ENCODE results near the gene SKAP2.

DNA sequence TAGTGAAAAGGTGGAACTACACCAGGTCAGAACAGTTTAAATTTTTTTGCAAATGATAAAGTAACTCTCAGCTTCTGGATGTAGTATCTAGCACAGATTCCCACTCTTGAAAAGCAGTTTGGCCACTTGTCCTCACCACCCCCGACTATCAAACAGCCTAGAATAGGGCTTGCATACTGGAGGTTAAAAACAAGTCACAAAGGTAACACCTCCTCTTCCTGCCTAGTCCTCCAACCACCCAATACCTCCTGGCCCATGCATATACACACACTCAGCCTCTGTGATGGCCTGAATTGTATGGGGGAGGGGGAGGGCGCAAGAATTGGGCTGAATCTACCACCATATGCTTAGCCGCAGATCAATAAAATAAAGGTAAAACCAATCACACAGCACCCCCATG is 5.7 kb downstream of the SKAP2 start:
- TF ChIP-seq GLIS1 (tag by site-specific recombination; IDR thresholded peaks at IDR 0.05) = no peak
- TF ChIP-seq, protein P1, sequence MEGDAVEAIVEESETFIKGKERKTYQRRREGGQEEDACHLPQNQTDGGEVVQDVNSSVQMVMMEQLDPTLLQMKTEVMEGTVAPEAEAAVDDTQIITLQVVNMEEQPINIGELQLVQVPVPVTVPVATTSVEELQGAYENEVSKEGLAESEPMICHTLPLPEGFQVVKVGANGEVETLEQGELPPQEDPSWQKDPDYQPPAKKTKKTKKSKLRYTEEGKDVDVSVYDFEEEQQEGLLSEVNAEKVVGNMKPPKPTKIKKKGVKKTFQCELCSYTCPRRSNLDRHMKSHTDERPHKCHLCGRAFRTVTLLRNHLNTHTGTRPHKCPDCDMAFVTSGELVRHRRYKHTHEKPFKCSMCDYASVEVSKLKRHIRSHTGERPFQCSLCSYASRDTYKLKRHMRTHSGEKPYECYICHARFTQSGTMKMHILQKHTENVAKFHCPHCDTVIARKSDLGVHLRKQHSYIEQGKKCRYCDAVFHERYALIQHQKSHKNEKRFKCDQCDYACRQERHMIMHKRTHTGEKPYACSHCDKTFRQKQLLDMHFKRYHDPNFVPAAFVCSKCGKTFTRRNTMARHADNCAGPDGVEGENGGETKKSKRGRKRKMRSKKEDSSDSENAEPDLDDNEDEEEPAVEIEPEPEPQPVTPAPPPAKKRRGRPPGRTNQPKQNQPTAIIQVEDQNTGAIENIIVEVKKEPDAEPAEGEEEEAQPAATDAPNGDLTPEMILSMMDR (tag by site-specific recombination; IDR thresholded peaks at IDR 0.05) = no peak
- TF ChIP-seq ZNF274 (IDR thresholded peaks at IDR 0.05; ENCODE audit: low read length) = no peak
- TF ChIP-seq ZNF274 (tag by site-specific recombination; IDR thresholded peaks at IDR 0.05; ENCODE audit: borderline replicate concordance) = no peak
- no peak for TF ChIP-seq ZNF830 (tag by site-specific recombination; IDR thresholded peaks at IDR 0.05; ENCODE audit: low read depth)
- TF ChIP-seq ZBTB48 (tag by site-specific recombination; IDR thresholded peaks at IDR 0.05) = no peak
- TF ChIP-seq, protein P2, sequence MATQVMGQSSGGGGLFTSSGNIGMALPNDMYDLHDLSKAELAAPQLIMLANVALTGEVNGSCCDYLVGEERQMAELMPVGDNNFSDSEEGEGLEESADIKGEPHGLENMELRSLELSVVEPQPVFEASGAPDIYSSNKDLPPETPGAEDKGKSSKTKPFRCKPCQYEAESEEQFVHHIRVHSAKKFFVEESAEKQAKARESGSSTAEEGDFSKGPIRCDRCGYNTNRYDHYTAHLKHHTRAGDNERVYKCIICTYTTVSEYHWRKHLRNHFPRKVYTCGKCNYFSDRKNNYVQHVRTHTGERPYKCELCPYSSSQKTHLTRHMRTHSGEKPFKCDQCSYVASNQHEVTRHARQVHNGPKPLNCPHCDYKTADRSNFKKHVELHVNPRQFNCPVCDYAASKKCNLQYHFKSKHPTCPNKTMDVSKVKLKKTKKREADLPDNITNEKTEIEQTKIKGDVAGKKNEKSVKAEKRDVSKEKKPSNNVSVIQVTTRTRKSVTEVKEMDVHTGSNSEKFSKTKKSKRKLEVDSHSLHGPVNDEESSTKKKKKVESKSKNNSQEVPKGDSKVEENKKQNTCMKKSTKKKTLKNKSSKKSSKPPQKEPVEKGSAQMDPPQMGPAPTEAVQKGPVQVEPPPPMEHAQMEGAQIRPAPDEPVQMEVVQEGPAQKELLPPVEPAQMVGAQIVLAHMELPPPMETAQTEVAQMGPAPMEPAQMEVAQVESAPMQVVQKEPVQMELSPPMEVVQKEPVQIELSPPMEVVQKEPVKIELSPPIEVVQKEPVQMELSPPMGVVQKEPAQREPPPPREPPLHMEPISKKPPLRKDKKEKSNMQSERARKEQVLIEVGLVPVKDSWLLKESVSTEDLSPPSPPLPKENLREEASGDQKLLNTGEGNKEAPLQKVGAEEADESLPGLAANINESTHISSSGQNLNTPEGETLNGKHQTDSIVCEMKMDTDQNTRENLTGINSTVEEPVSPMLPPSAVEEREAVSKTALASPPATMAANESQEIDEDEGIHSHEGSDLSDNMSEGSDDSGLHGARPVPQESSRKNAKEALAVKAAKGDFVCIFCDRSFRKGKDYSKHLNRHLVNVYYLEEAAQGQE (tag by site-specific recombination; IDR thresholded peaks at IDR 0.05) = no peak
- TF ChIP-seq ZBTB1 (tag by site-specific recombination; IDR thresholded peaks at IDR 0.05) = no peak
- TF ChIP-seq, protein P3, sequence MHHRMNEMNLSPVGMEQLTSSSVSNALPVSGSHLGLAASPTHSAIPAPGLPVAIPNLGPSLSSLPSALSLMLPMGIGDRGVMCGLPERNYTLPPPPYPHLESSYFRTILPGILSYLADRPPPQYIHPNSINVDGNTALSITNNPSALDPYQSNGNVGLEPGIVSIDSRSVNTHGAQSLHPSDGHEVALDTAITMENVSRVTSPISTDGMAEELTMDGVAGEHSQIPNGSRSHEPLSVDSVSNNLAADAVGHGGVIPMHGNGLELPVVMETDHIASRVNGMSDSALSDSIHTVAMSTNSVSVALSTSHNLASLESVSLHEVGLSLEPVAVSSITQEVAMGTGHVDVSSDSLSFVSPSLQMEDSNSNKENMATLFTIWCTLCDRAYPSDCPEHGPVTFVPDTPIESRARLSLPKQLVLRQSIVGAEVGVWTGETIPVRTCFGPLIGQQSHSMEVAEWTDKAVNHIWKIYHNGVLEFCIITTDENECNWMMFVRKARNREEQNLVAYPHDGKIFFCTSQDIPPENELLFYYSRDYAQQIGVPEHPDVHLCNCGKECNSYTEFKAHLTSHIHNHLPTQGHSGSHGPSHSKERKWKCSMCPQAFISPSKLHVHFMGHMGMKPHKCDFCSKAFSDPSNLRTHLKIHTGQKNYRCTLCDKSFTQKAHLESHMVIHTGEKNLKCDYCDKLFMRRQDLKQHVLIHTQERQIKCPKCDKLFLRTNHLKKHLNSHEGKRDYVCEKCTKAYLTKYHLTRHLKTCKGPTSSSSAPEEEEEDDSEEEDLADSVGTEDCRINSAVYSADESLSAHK (tag by site-specific recombination; IDR thresholded peaks at IDR 0.05) = no peak
- no peak for TF ChIP-seq ZNF558 (tag by site-specific recombination; IDR thresholded peaks at IDR 0.05)
- TF ChIP-seq ZNF24 (tag by site-specific recombination; IDR thresholded peaks at IDR 0.05) = no peak
- TF ChIP-seq BCL11B (tag by site-specific recombination; IDR thresholded peaks at IDR 0.05; ENCODE audit: low read depth) = no peak
- no peak for TF ChIP-seq RBAK (tag by site-specific recombination; IDR thresholded peaks at IDR 0.05)
